ENCODE results near the gene KHDRBS1. TPM values are rescaled to one million over a fixed set of nuclear protein-coding genes. Genes with fewer than 3 reads are reported as not detected.
A peak's percentile ranks its signal among the peaks of the same experiment; 100 is the strongest.
"Not testable (repeated sequence)": the region's sequence is repeated elsewhere in the genome, so short reads cannot be mapped to it uniquely, and the experiment has no call there.

The KHDRBS1 gene
- total RNA-seq, 1 donor from 2014 or later = 128 TPM

GRCh38 chr1:32073299-32074229, 59.9 kb downstream of the KHDRBS1 start:
- Mint-ChIP-seq H3K36me3 (ENCODE audit: unreplicated experiment) (peaks cover 13% of the 10 kb centered on the region), H3K27me3 (ENCODE audit: unreplicated experiment) (no peaks in the 10 kb centered on the region), H3K27ac (ENCODE audit: unreplicated experiment) (peak overlapping the region; percentile 93), H3K4me1 (ENCODE audit: unreplicated experiment) (peaks cover 40% of the 10 kb centered on the region), H3K9me3 (ENCODE audit: unreplicated experiment) (no peaks in the 10 kb centered on the region), H3K4me3 (ENCODE audit: unreplicated experiment) (peak overlapping the region; percentile 91)
- TF ChIP-seq, protein P1, sequence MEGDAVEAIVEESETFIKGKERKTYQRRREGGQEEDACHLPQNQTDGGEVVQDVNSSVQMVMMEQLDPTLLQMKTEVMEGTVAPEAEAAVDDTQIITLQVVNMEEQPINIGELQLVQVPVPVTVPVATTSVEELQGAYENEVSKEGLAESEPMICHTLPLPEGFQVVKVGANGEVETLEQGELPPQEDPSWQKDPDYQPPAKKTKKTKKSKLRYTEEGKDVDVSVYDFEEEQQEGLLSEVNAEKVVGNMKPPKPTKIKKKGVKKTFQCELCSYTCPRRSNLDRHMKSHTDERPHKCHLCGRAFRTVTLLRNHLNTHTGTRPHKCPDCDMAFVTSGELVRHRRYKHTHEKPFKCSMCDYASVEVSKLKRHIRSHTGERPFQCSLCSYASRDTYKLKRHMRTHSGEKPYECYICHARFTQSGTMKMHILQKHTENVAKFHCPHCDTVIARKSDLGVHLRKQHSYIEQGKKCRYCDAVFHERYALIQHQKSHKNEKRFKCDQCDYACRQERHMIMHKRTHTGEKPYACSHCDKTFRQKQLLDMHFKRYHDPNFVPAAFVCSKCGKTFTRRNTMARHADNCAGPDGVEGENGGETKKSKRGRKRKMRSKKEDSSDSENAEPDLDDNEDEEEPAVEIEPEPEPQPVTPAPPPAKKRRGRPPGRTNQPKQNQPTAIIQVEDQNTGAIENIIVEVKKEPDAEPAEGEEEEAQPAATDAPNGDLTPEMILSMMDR (IDR thresholded peaks at IDR 0.05) = peak; percentile 41
- no peak for DNase-seq (ENCODE audit: extremely low spot score, unreplicated experiment)

GRCh38 chr1:32074841-32075240, 61.2 kb downstream of the KHDRBS1 start:
- H3K27ac Mint-ChIP-seq (ENCODE audit: unreplicated experiment) = no peak overlapping the region
- peaks cover 33% of the 10 kb centered on the region for H3K4me1 Mint-ChIP-seq (ENCODE audit: unreplicated experiment)
- no peak overlapping the region for H3K4me3 Mint-ChIP-seq (ENCODE audit: unreplicated experiment)
- H3K36me3 Mint-ChIP-seq (ENCODE audit: unreplicated experiment) = peaks cover 13% of the 10 kb centered on the region
- no peaks in the 10 kb centered on the region for H3K9me3 Mint-ChIP-seq (ENCODE audit: unreplicated experiment)
- no peak for DNase-seq (ENCODE audit: extremely low spot score, unreplicated experiment)
- TF ChIP-seq, protein P1 (IDR thresholded peaks at IDR 0.05) = no peak
- H3K27me3 Mint-ChIP-seq (ENCODE audit: unreplicated experiment) = no peaks in the 10 kb centered on the region

- no peak overlapping the region for H3K4me3 Mint-ChIP-seq (ENCODE audit: unreplicated experiment)
- H3K4me1 Mint-ChIP-seq (ENCODE audit: unreplicated experiment) = peaks cover 20% of the 10 kb centered on the region
- peaks cover 21% of the 10 kb centered on the region for H3K36me3 Mint-ChIP-seq (ENCODE audit: unreplicated experiment)
- no peaks in the 10 kb centered on the region for H3K27me3 Mint-ChIP-seq (ENCODE audit: unreplicated experiment)
- no peaks in the 10 kb centered on the region for H3K9me3 Mint-ChIP-seq (ENCODE audit: unreplicated experiment)
- peak overlapping the region; percentile 44 for H3K27ac Mint-ChIP-seq (ENCODE audit: unreplicated experiment)
- no peak for DNase-seq (ENCODE audit: extremely low spot score, unreplicated experiment)
- TF ChIP-seq, protein P1 (IDR thresholded peaks at IDR 0.05) = no peak
Observed at GRCh38 chr1:32077451-32077850, 63.8 kb downstream of the KHDRBS1 start.

DNA sequence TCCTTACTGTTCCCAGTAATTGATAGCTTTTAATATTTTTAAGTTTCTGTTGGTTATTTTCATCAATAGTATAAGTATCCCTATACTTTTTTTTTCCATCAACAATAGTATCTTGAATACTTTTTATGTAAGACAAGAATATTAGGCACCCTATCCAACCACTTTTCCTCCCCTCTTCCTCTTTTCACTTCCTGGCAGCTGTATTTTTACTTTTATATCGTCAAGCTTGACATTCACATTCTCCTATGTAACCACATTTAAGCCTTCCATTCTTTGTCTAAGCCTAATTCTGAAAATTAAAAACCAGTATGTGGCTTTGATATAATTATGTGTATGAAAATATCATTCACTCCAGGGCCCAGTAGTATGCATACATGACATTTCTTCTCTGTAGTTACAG, 68.4 kb downstream of the KHDRBS1 start:
- Mint-ChIP-seq H3K4me3 (ENCODE audit: unreplicated experiment) (no peak overlapping the region), H3K9me3 (ENCODE audit: unreplicated experiment) (no peaks in the 10 kb centered on the region), H3K27ac (ENCODE audit: unreplicated experiment) (no peak overlapping the region), H3K27me3 (ENCODE audit: unreplicated experiment) (no peaks in the 10 kb centered on the region), H3K36me3 (ENCODE audit: unreplicated experiment) (peaks cover 39% of the 10 kb centered on the region), H3K4me1 (ENCODE audit: unreplicated experiment) (peaks cover 3% of the 10 kb centered on the region)
- DNase-seq (ENCODE audit: extremely low spot score, unreplicated experiment) = no peak
- TF ChIP-seq, protein P1 (IDR thresholded peaks at IDR 0.05) = no peak

DNA sequence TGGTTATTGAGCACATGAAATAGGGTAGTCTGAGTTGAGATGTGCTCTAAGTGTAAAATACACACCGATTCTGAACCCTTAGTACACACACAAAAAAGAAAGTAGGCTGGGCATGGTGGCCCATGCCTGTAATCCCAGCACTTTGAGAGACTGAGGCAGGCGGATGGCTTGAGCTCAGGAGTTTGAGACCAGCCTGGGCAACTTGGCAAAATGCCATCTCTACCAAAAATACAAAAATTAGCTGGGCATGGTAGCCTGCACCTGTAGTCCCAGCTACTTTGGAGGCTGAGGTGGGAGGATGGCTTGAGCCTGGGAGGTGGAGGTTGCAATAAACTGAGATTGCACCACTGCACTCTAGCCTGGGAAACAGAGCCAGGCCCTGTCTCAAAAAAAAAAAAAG, 72.7 kb downstream of the KHDRBS1 start:
- not testable (repeated sequence) for H3K4me3 Mint-ChIP-seq (ENCODE audit: unreplicated experiment); DNase-seq (ENCODE audit: extremely low spot score, unreplicated experiment); H3K9me3 Mint-ChIP-seq (ENCODE audit: unreplicated experiment); H3K27ac Mint-ChIP-seq (ENCODE audit: unreplicated experiment); H3K27me3 Mint-ChIP-seq (ENCODE audit: unreplicated experiment); H3K4me1 Mint-ChIP-seq (ENCODE audit: unreplicated experiment)
- peaks cover 24% of the 10 kb centered on the region for H3K36me3 Mint-ChIP-seq (ENCODE audit: unreplicated experiment)

All from osteocyte (in vitro differentiated cells).